ENCODE measurements around the gene EN1.
A peak's percentile ranks its signal among the peaks of the same experiment; 100 is the strongest.

EN1 gene

GRCh38 chr2:118808429-118808809 is 39.0 kb downstream of the EN1 start:
- H3K4me3 Mint-ChIP-seq = peak overlapping the region; percentile 25
- no peak for DNase-seq
- no peaks in the 10 kb centered on the region for H3K36me3 Mint-ChIP-seq (ENCODE audit: low read depth)
- peaks cover 9% of the 10 kb centered on the region for H3K4me1 Mint-ChIP-seq (ENCODE audit: low read depth)
- H3K27me3 Mint-ChIP-seq = peaks cover 75% of the 10 kb centered on the region
- no peaks in the 10 kb centered on the region for H3K9me3 Mint-ChIP-seq
- H3K27ac Mint-ChIP-seq = no peak overlapping the region

DNA sequence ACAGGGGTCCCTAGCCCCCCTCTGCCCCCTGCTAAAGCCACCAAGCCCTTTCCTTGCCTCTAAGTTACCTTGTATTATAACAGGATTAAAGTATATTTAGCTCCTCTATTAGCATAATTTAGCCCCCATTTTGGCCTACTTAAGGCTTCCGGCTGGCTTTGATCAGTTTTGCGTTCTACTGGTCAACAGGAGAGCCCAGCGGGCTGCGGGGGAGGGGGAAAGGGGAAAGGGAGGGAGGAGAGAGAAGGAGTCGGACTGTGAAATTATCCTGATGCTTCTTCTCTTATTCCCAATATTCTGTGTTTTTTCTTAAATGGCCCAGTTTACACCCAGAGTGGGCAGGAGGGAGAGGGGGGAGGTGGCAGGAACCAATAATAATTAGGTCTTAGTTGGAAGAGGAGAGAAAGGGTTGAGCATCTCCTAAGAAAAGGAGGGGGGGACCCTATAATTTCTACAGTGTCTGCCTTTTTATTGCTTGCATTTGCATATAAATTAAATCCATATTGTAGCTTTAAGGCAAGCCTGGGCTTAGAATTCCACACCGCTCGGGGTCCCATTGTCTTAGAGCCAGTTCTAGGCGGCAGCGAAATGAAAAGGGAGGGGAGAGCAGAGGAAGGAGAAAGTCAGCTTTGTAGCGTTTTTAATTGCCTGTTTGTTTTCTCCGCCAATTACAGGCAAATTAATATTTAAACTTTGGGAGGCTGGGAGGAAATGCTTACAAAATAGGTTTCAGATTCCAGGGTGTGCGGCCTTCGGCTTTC is 39.6 kb downstream of the EN1 start:
- no peak for DNase-seq
- Mint-ChIP-seq H3K4me1 (ENCODE audit: low read depth) (peaks cover 9% of the 10 kb centered on the region), H3K36me3 (ENCODE audit: low read depth) (no peaks in the 10 kb centered on the region), H3K27me3 (peaks cover 77% of the 10 kb centered on the region), H3K27ac (no peak overlapping the region), H3K4me3 (peak overlapping the region; percentile 25), H3K9me3 (no peaks in the 10 kb centered on the region)

DNA sequence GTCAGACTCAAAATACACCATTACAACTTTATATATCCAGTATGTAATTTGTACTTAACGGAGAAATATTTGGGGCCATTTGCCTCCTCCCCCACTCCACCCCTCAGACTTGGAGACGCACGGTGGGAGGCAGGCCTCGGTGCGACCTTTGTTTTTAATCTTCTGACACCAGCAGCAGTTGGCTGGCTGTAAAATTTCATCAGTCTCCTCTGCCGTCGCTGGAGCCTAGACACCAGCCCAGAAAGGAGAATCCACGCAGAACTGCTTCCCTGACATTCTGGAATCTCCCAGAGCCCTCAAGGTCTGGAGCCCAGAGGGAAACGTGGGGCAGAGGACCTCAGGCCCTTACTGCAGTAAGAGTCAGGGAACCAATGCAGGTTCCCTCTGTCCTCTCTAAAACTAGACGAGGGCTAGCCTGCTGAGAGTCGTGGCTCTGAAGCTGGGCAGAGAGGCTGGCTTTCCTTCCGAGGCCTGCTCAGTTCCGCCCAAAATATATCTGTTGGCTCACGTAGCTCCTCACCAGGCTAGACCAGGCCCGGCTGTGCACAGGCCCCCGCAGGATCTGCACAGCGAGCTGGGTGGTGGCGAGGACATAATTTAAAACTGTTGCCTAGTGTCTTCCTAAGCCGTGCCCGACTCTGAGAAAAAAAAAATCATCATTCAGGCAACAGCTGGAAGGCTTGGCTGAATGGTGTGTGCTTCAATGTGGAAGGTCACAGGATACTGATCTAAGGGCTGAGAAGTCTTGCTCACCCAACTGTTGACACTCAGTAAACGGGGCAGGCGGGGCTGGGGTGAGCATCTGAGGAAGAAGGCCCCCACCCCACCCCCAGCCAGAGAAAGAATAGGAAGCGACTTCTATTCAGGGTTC is 40.4 kb downstream of the EN1 start:
- H3K27me3 Mint-ChIP-seq = peaks cover 71% of the 10 kb centered on the region
- no peak for DNase-seq
- H3K4me1 Mint-ChIP-seq (ENCODE audit: low read depth) = peaks cover 9% of the 10 kb centered on the region
- H3K36me3 Mint-ChIP-seq (ENCODE audit: low read depth) = no peaks in the 10 kb centered on the region
- no peaks in the 10 kb centered on the region for H3K9me3 Mint-ChIP-seq
- no peak overlapping the region for H3K4me3 Mint-ChIP-seq
- no peak overlapping the region for H3K27ac Mint-ChIP-seq

GRCh38 chr2:118805064-118805690 is 42.3 kb downstream of the EN1 start:
- peaks cover 9% of the 10 kb centered on the region for H3K4me1 Mint-ChIP-seq (ENCODE audit: low read depth)
- no peak for DNase-seq
- no peak overlapping the region for H3K4me3 Mint-ChIP-seq
- H3K9me3 Mint-ChIP-seq = no peaks in the 10 kb centered on the region
- peaks cover 77% of the 10 kb centered on the region for H3K27me3 Mint-ChIP-seq
- no peak overlapping the region for H3K27ac Mint-ChIP-seq
- H3K36me3 Mint-ChIP-seq (ENCODE audit: low read depth) = no peaks in the 10 kb centered on the region

- Mint-ChIP-seq H3K36me3 (ENCODE audit: low read depth) (no peaks in the 10 kb centered on the region), H3K27ac (no peak overlapping the region), H3K4me1 (ENCODE audit: low read depth) (peaks cover under 1% of the 10 kb centered on the region), H3K27me3 (peaks cover 64% of the 10 kb centered on the region), H3K4me3 (no peak overlapping the region), H3K9me3 (no peaks in the 10 kb centered on the region)
- no peak for DNase-seq
These were observed 44.4 kb downstream of the EN1 start for GRCh38 chr2:118803012-118803411.

GRCh38 chr2:118801151-118801550 is 46.3 kb downstream of the EN1 start:
- H3K4me1 Mint-ChIP-seq (ENCODE audit: low read depth) = no peaks in the 10 kb centered on the region
- peaks cover 61% of the 10 kb centered on the region for H3K27me3 Mint-ChIP-seq
- H3K4me3 Mint-ChIP-seq = no peak overlapping the region
- no peak overlapping the region for H3K27ac Mint-ChIP-seq
- no peaks in the 10 kb centered on the region for H3K9me3 Mint-ChIP-seq
- DNase-seq = no peak
- no peaks in the 10 kb centered on the region for H3K36me3 Mint-ChIP-seq (ENCODE audit: low read depth)

DNA sequence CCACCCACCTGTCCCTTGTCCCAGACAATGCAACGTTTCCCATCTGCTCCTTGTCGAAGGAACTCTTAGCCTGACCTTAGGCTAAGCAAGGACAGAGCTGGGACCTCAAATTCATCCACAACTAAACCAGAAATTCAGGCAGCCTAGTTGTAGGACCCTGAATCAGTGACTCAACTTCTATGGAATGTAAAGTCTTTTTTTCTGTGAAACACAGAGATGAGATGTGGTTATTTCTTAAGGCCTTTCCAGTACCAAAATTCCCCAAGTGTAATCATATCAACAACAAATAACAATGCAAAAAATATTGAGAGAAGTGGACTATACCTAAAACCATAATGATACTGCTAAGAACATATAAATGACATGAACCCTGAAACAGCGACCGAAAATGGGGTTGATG is 46.7 kb downstream of the EN1 start:
- no peak for DNase-seq
- no peaks in the 10 kb centered on the region for H3K9me3 Mint-ChIP-seq
- no peaks in the 10 kb centered on the region for H3K36me3 Mint-ChIP-seq (ENCODE audit: low read depth)
- H3K27ac Mint-ChIP-seq = no peak overlapping the region
- H3K4me1 Mint-ChIP-seq (ENCODE audit: low read depth) = no peaks in the 10 kb centered on the region
- H3K4me3 Mint-ChIP-seq = no peak overlapping the region
- H3K27me3 Mint-ChIP-seq = peaks cover 57% of the 10 kb centered on the region

- Mint-ChIP-seq H3K4me1 (ENCODE audit: low read depth) (no peaks in the 10 kb centered on the region), H3K4me3 (no peak overlapping the region), H3K27ac (no peak overlapping the region), H3K36me3 (ENCODE audit: low read depth) (no peaks in the 10 kb centered on the region), H3K27me3 (peaks cover 46% of the 10 kb centered on the region), H3K9me3 (no peaks in the 10 kb centered on the region)
- DNase-seq = no peak
These were observed 52.9 kb downstream of the EN1 start for GRCh38 chr2:118794546-118794945.
